ENCODE measurements around the gene ATP8A1. TPM values are rescaled to one million over a fixed set of nuclear protein-coding genes. Genes with fewer than 3 reads are reported as not detected.

The ATP8A1 gene
- total RNA-seq, 4 donors from 2014 or later = 10.5 to 37.0 (median 16.4) TPM

- no peak for DNase-seq (ENCODE audit: low spot score)
- TF ChIP-seq CTCF (IDR thresholded peaks at IDR 0.05) = no peak
- no peak for ATAC-seq (ENCODE audit: low FRiP score)
These were observed 210.1 kb downstream of the ATP8A1 start for GRCh38 chr4:42446823-42447222.

DNA sequence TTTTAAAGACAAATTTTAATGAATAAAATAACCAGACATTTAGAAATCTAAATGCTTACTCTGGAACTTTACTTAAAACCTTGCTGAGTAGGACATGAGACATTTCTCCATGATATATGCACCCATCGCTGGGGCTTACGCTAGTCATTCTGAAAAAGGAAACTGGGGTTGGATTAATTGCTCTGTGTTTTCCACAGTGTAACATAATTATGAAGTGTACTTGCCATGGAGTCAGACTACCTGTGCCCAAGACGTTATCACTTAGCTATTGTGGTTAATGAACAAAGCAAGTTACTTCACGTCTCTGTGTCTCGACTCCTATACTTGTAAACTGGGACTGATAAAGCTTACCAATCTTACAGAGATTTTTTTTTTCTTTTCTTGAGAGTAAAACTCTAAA, 211.9 kb downstream of the ATP8A1 start:
- DNase-seq (ENCODE audit: low spot score) = no peak
- no peak for TF ChIP-seq CTCF (IDR thresholded peaks at IDR 0.05)

DNA sequence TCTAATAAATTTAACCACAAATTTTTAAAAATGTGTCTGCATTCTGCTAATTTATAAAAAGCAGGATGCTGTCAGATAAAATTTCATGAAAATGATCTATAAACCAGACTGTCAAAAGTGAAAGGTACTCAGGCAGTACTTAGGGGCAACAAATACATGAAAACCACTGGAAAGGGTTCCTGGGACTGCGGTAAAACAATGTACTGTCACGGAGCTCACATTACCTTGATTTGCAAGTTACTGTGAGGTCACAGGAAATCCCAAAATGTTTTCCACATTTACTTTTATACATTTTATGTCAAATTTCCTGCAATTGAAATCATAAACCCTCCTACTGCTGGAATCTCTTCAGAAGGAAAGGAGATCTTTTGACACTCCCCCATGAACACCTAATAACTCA, 214.3 kb downstream of the ATP8A1 start:
- no peak for DNase-seq (ENCODE audit: low spot score)
- ATAC-seq (ENCODE audit: low FRiP score) = no peak
- no peak for TF ChIP-seq CTCF (IDR thresholded peaks at IDR 0.05)

More for the DNA sequence above, 211.9 kb downstream of the ATP8A1 start:
- no peak for ATAC-seq (ENCODE audit: low FRiP score)

DNA sequence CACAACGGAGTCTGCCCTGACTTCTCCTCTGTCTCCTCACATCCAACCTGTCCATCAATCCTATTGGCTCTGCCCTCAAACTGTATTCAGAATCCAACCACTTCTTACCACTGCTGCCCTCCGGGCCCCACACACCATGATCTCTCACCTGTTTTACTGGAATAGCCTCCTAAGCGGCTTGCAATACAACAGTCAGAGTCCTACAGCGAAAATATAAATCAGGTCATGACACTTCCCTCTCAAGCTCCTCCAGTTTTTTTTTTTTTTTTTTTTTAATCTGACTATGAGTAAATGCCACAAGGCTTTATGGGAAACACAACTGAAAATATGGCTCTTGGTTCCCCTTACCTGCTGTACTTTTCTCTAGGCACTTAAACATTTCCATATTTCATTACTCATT, 216.8 kb downstream of the ATP8A1 start:
- no peak for TF ChIP-seq CTCF (IDR thresholded peaks at IDR 0.05)
- no peak for DNase-seq (ENCODE audit: low spot score)

GRCh38 chr4:42436928-42437565, 219.9 kb downstream of the ATP8A1 start:
- no peak for TF ChIP-seq CTCF (IDR thresholded peaks at IDR 0.05)
- DNase-seq (ENCODE audit: low spot score) = no peak
- no peak for ATAC-seq (ENCODE audit: low FRiP score)

More for the DNA sequence above, 216.8 kb downstream of the ATP8A1 start:
- no peak for ATAC-seq (ENCODE audit: low FRiP score)

GRCh38 chr4:42428036-42428435, 228.9 kb downstream of the ATP8A1 start:
- no peak for TF ChIP-seq CTCF (IDR thresholded peaks at IDR 0.05)
- ATAC-seq (ENCODE audit: low FRiP score) = no peak
- DNase-seq (ENCODE audit: low spot score) = no peak
